ENCODE data around the gene KIAA0040.

GRCh38 chr1:175176246-175176645 lies 16.3 kb downstream of the KIAA0040 start:
- TF ChIP-seq CTCF (IDR thresholded peaks at IDR 0.05 in 2 of 3, conservative IDR thresholded peaks at IDR 0.05 in 1 of 3; ENCODE audit: borderline replicate concordance in 1 of 3, insufficient read depth in 1 of 3, low read depth in 2 of 3, low read length in 2 of 3) (no peak), CBX3 (IDR thresholded peaks at IDR 0.05; ENCODE audit: low read depth) (no peak)

Measured in HCT116 (cell line).